Neuronal stem cell (in vitro differentiated cells): ENCODE data around the gene FAM217B.
A peak's percentile ranks its signal among the peaks of the same experiment; 100 is the strongest.

Source experiments
- DNase-seq: peaks from one replicate; pipeline ENCODE4 v3.0.0-alpha.2; 2013; ENCODE audit warnings: low spot score
- H2AFZ ChIP-seq: one replicate; pipeline ENCODE4 v1.6.1; 2013; ENCODE audit warnings: mild to moderate bottlenecking, low read length, inconsistent platforms
- H2AK5ac ChIP-seq: 2 replicates; pipeline ENCODE4 v1.6.1; 2013; ENCODE audit warnings: low read depth, mild to moderate bottlenecking, inconsistent platforms, low read length, moderate library complexity, mixed read lengths
- H2BK120ac ChIP-seq: 2 replicates; pipeline ENCODE4 v1.6.1; 2013; ENCODE audit warnings: low read depth, mild to moderate bottlenecking, inconsistent platforms, low read length, moderate library complexity, mixed read lengths
- H2BK12ac ChIP-seq: one replicate; pipeline ENCODE4 v1.6.1; 2013; ENCODE audit warnings: low read length, inconsistent platforms
- H2BK15ac ChIP-seq: 2 replicates; pipeline ENCODE4 v1.6.1; 2013; ENCODE audit warnings: mild to moderate bottlenecking, low read length, inconsistent platforms, mixed read lengths
- H2BK5ac ChIP-seq: one replicate; pipeline ENCODE4 v1.6.1; 2013; ENCODE audit warnings: inconsistent platforms, mild to moderate bottlenecking, low read length, moderate library complexity
- H3K14ac ChIP-seq: one replicate; pipeline ENCODE4 v1.6.1; 2013; ENCODE audit warnings: low read length, inconsistent platforms
- H3K18ac ChIP-seq: 2 replicates; pipeline ENCODE4 v1.6.1; 2013; ENCODE audit warnings: low read length, inconsistent platforms
- H3K23ac ChIP-seq: 2 replicates; pipeline ENCODE4 v1.6.1; 2013; ENCODE audit warnings: low read depth, mild to moderate bottlenecking, mixed read lengths, low read length, inconsistent platforms; ENCODE audit not compliant: poor library complexity
- H3K27ac ChIP-seq: replicated peaks from 3 replicates; pipeline ENCODE4 v1.5.1; 2013; ENCODE audit warnings: low read length, inconsistent platforms
- H3K27me3 ChIP-seq, 3 experiments: 2 replicates each; pipeline ENCODE4 v1.6.1; 2013; ENCODE audit warnings: low read length in 3 of 3, mild to moderate bottlenecking in 2 of 3, inconsistent platforms in 1 of 3, low read depth in 1 of 3, mixed read lengths in 1 of 3, moderate library complexity in 1 of 3; ENCODE audit not compliant: control insufficient read depth in 3 of 3, insufficient read depth in 3 of 3
- H3K36me3 ChIP-seq, 2 donors: replicated peaks in 1 of 2; 2 replicates each; pipeline ENCODE4 v1.6.1; 2013; ENCODE audit warnings: low read length in 2 of 2; ENCODE audit not compliant: control insufficient read depth in 2 of 2, insufficient read depth in 2 of 2
- H3K4ac ChIP-seq: 2 replicates; pipeline ENCODE4 v1.6.1; 2013; ENCODE audit warnings: inconsistent platforms, mild to moderate bottlenecking, low read length, moderate library complexity
- H3K4me1 ChIP-seq, 2 donors: 1 replicate in 1 of 2; 2 replicates in 1 of 2; pipeline ENCODE4 v1.6.1; 2013; ENCODE audit warnings: low read length in 2 of 2, low read depth in 1 of 2; ENCODE audit not compliant: control insufficient read depth in 2 of 2, insufficient read depth in 1 of 2
- H3K4me2 ChIP-seq: one replicate; pipeline ENCODE4 v1.6.1; 2013; ENCODE audit warnings: mild to moderate bottlenecking, low read length, inconsistent platforms; ENCODE audit not compliant: insufficient read depth, poor library complexity, severe bottlenecking
- H3K4me3 ChIP-seq, 2 donors: 2 replicates each; pipeline ENCODE4 v1.5.1; 2013; ENCODE audit warnings: low read length in 2 of 2, mild to moderate bottlenecking in 2 of 2, inconsistent platforms in 1 of 2, moderate library complexity in 1 of 2
- H3K79me1 ChIP-seq: one replicate; pipeline ENCODE4 v1.6.1; 2013; ENCODE audit warnings: low read depth, mild to moderate bottlenecking, inconsistent platforms, low read length, moderate library complexity
- H3K9ac ChIP-seq: one replicate; pipeline ENCODE4 v1.6.1; 2013; ENCODE audit warnings: mild to moderate bottlenecking, low read depth, low read length, inconsistent platforms; ENCODE audit not compliant: poor library complexity
- H3K9me3 ChIP-seq, 2 donors: replicated peaks in 1 of 2; 2 replicates each; pipeline versions ENCODE3 to v1.6.1; 2013; ENCODE audit warnings: low read length in 2 of 2, mild to moderate bottlenecking in 2 of 2, inconsistent platforms in 1 of 2, low read depth in 1 of 2, mixed read lengths in 1 of 2, moderate library complexity in 1 of 2; ENCODE audit not compliant: control insufficient read depth in 2 of 2, insufficient read depth in 1 of 2
- H4K8ac ChIP-seq: one replicate; pipeline ENCODE4 v1.6.1; 2013; ENCODE audit warnings: low read depth, mild to moderate bottlenecking, inconsistent platforms, low read length, moderate library complexity
- H4K91ac ChIP-seq: one replicate; pipeline ENCODE4 v1.6.1; 2013; ENCODE audit warnings: low read length, low read depth, mild to moderate bottlenecking, inconsistent platforms; ENCODE audit not compliant: poor library complexity
- WGBS, 2 donors: extraction: QIAGEN DNeasy Blood & Tissue Kit; methylation state at CpG; one replicate each; pipeline ENCODE4 v1.1.7; 2013; ENCODE audit warnings: missing lambda C conversion rate in 2 of 2, mixed read lengths in 1 of 2; ENCODE audit not compliant: insufficient read length in 2 of 2, insufficient replicate concordance in 1 of 2; ENCODE audit errors: extremely low coverage in 2 of 2; 5-methylcytosine and 5-hydroxymethylcytosine counted together

FAM217B gene

GRCh38 chr20:59958123-59958522 lies 17.9 kb downstream of the FAM217B start, which contains the start of gene CDH26:
TSS of gene CDH26 (plus strand) at chr20:59958423. CDS start at chr20:59958727, 304 bp downstream.
- no peak for DNase-seq
- Histone ChIP-seq H2AFZ (peak within 1 kb of the TSS; percentile 64), H4K91ac (no peak within 1 kb of the TSS), H2BK5ac (no peak within 1 kb of the TSS), H2BK15ac (no peak within 1 kb of the TSS), H3K14ac (no peak within 1 kb of the TSS), H2BK120ac (no peak within 1 kb of the TSS), H2BK12ac (no peak within 1 kb of the TSS), H3K27me3 (no peaks in the 10 kb centered on the region), H3K4ac (no peak within 1 kb of the TSS), H3K23ac (peak within 1 kb of the TSS; percentile 5), H2AK5ac (no peak within 1 kb of the TSS), H3K4me3 (peak within 1 kb of the TSS in 1 of 2 donors; percentile 38), H3K9ac (no peak within 1 kb of the TSS), H3K18ac (peak within 1 kb of the TSS; percentile 20), H3K79me1 (no peaks in the 10 kb centered on the region), H3K36me3 (no peaks in the 10 kb centered on the region), H3K27ac (no peak within 1 kb of the TSS), H4K8ac (no peak within 1 kb of the TSS), H3K4me2 (no peak within 1 kb of the TSS), H3K4me1 (peaks cover 0 to 5% of the 10 kb centered on the region in 2 donors), H3K9me3 (no peaks in the 10 kb centered on the region)
- no CpG with 5 or more reads among the region's 5 CpGs for WGBS, 2 donors

GRCh38 chr20:59958626-59959025 lies 18.4 kb downstream of the FAM217B start:
- H3K18ac ChIP-seq: peak overlapping the region; percentile 20
- no peak overlapping the region for H3K9ac ChIP-seq
- no peak overlapping the region for H3K27ac ChIP-seq
- H3K4me1 ChIP-seq: peaks cover 0 to 5% of the 10 kb centered on the region in 2 donors
- no peak overlapping the region for H2BK5ac ChIP-seq
- H3K4ac ChIP-seq: no peak overlapping the region
- no peak overlapping the region for H2BK12ac ChIP-seq
- DNase-seq: no peak
- no peak overlapping the region for H2AK5ac ChIP-seq
- H4K91ac ChIP-seq: no peak overlapping the region
- H3K36me3 ChIP-seq: no peaks in the 10 kb centered on the region
- H2BK120ac ChIP-seq: no peak overlapping the region
- H3K4me3 ChIP-seq: peak overlapping the region in 1 of 2 donors; percentile 38
- H3K27me3 ChIP-seq: no peaks in the 10 kb centered on the region
- H3K4me2 ChIP-seq: no peak overlapping the region
- H2AFZ ChIP-seq: peak overlapping the region; percentile 64
- no peak overlapping the region for H4K8ac ChIP-seq
- H2BK15ac ChIP-seq: no peak overlapping the region
- H3K14ac ChIP-seq: no peak overlapping the region
- peak overlapping the region; percentile 5 for H3K23ac ChIP-seq
- H3K79me1 ChIP-seq: no peaks in the 10 kb centered on the region
- H3K9me3 ChIP-seq: no peaks in the 10 kb centered on the region
- WGBS, 2 donors: no CpG with 5 or more reads among the region's 4 CpGs

- Histone ChIP-seq H2BK120ac (no peak overlapping the region), H3K4ac (no peak overlapping the region), H3K4me2 (no peak overlapping the region), H3K4me3 (no peak overlapping the region), H3K4me1 (peaks cover 0 to 5% of the 10 kb centered on the region in 2 donors), H2AK5ac (no peak overlapping the region), H3K23ac (no peak overlapping the region), H3K27ac (no peak overlapping the region), H2BK15ac (no peak overlapping the region), H4K8ac (no peak overlapping the region), H3K79me1 (no peaks in the 10 kb centered on the region), H2AFZ (no peak overlapping the region), H2BK5ac (no peak overlapping the region), H3K9me3 (no peaks in the 10 kb centered on the region), H3K14ac (no peak overlapping the region), H2BK12ac (no peak overlapping the region), H3K27me3 (no peaks in the 10 kb centered on the region), H4K91ac (no peak overlapping the region), H3K18ac (no peak overlapping the region), H3K36me3 (no peaks in the 10 kb centered on the region), H3K9ac (no peak overlapping the region)
- WGBS, 2 donors: no CpG with 5 or more reads among the region's 2 CpGs
- no peak for DNase-seq
Measured at GRCh38 chr20:59961423-59961822, 21.2 kb downstream of the FAM217B start.

GRCh38 chr20:59962155-59962554 lies 22.0 kb downstream of the FAM217B start:
- Histone ChIP-seq H2BK15ac (no peak overlapping the region), H3K4ac (no peak overlapping the region), H3K36me3 (no peaks in the 10 kb centered on the region), H4K91ac (no peak overlapping the region), H3K9ac (no peak overlapping the region), H3K4me1 (peaks cover 0 to 5% of the 10 kb centered on the region in 2 donors), H3K27ac (no peak overlapping the region), H2BK120ac (no peak overlapping the region), H3K27me3 (no peaks in the 10 kb centered on the region), H3K4me2 (no peak overlapping the region), H2AK5ac (no peak overlapping the region), H3K14ac (no peak overlapping the region), H3K4me3 (no peak overlapping the region), H2AFZ (no peak overlapping the region), H3K23ac (no peak overlapping the region), H3K79me1 (no peaks in the 10 kb centered on the region), H2BK5ac (no peak overlapping the region), H4K8ac (no peak overlapping the region), H3K9me3 (no peaks in the 10 kb centered on the region), H3K18ac (no peak overlapping the region), H2BK12ac (no peak overlapping the region)
- WGBS, 2 donors: no CpG with 5 or more reads among the region's 6 CpGs
- DNase-seq: no peak
